ENCODE data around the gene ADORA3.

DNA sequence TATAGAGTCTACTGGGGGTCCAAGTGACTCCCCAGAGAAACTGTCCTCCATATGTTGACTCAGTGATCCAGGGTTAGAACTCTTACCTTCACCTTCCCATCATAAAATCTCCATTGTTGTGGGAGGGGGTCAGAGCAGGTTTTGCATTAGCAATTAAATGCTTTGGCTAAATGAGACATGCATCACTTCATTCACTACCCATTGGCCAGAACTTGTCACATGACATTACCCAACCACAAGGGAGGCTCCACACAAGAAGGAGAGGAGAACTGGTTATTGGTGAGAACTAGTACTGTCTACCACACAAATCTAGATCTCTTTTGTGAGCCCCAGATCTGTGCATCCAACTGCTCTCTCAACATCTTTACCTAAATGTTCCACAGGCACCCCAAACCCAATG is 33.9 kb downstream of the ADORA3 start:
- TF ChIP-seq ELF4 (CRISPR knock-in tag; IDR thresholded peaks at IDR 0.05; ENCODE audit: low read depth) = no peak
- TF ChIP-seq, protein P1, sequence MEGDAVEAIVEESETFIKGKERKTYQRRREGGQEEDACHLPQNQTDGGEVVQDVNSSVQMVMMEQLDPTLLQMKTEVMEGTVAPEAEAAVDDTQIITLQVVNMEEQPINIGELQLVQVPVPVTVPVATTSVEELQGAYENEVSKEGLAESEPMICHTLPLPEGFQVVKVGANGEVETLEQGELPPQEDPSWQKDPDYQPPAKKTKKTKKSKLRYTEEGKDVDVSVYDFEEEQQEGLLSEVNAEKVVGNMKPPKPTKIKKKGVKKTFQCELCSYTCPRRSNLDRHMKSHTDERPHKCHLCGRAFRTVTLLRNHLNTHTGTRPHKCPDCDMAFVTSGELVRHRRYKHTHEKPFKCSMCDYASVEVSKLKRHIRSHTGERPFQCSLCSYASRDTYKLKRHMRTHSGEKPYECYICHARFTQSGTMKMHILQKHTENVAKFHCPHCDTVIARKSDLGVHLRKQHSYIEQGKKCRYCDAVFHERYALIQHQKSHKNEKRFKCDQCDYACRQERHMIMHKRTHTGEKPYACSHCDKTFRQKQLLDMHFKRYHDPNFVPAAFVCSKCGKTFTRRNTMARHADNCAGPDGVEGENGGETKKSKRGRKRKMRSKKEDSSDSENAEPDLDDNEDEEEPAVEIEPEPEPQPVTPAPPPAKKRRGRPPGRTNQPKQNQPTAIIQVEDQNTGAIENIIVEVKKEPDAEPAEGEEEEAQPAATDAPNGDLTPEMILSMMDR (IDR thresholded peaks at IDR 0.05) = no peak
- TF ChIP-seq ZNF263 (CRISPR knock-in tag; IDR thresholded peaks at IDR 0.05; ENCODE audit: low read depth) = no peak
- no peak for TF ChIP-seq ETV6 (CRISPR knock-in tag; IDR thresholded peaks at IDR 0.05)
